HG03064 (cell line): ENCODE results near the gene CFAP61.

Source experiments
- ATAC-seq: cut with Tn5 transposase; IDR thresholded peaks from one replicate; pipeline ENCODE4 v1.9.1; 2021; ENCODE audit warnings: low read depth; ENCODE audit not compliant: unreplicated experiment

Gene CFAP61

GRCh38 chr20:20266552-20266951 lies 214.2 kb downstream of the CFAP61 start:
- no peak for ATAC-seq

DNA sequence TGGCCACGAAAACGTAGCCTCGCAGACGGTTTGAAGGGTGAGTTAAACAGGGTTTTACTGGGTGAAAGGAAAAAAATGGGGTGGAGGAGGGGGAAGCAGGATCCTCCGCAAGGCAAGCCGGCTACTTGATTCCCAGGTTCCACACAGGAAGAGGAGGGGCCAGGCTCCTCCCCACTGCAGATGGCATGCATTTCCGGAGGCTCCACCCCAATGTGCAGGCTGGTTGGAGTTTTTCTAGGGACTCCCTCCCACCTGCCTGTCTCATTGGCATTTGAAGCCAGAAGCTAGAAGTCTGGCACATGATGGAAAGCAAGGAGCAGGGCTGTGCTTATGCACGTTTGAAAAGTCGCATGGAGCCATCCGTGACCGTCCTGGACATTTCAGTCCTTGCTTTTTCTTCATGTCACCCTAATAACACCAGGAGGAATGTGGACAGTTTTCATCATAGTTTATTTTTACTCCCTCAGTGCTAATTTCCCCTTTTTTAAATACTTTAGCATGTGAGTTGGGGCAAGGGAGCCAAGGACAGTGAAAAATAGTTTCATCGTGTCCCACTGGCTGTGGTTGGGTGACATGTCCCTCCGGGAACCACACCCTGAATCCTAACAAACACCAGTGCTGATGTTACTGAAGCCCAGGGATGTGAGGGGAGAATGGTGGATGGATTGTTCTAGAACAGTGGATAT lies 215.5 kb downstream of the CFAP61 start:
- ATAC-seq = no peak

DNA sequence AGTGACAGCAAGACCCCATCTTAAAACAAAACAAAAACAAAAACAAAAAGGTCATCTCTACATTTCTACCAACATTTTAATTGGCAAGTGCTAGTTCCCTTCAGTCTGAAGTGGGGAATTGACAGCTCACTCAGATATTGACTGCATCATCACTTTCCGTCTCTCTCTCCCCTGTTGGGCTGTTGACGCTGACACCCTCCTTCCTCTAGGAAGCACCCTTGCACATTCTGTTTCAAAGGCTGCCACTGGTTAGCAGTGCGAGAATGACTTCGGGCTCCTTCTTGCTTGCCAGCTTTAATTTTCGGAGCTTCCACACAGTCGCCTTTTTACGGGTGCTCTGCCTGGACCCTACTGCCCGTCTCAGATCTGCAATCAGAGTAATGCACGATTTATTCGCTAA lies 218.9 kb downstream of the CFAP61 start:
- ATAC-seq = no peak

- ATAC-seq = no peak
Observed at GRCh38 chr20:20272686-20273085, 220.4 kb downstream of the CFAP61 start.

GRCh38 chr20:20273286-20273685 lies 221.0 kb downstream of the CFAP61 start:
- no peak for ATAC-seq

DNA sequence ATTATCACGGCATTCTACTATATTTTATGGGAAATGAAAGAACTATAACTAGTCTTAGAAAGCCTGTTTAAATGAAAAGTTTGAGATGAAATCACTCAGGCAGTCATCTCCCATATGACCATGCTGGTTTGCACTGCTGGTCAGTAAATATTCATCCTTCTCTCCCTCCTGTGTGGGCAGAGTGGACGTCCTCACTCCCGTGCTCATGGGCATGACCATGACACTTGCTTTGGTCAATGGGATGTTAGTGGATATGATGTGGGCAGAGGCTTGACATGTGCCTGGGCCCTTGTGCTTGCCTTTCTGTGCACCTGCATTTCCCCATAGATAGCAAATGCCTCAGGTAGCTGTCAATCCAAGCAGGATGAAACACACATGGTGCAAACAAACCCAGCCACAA lies 222.5 kb downstream of the CFAP61 start:
- ATAC-seq = no peak

DNA sequence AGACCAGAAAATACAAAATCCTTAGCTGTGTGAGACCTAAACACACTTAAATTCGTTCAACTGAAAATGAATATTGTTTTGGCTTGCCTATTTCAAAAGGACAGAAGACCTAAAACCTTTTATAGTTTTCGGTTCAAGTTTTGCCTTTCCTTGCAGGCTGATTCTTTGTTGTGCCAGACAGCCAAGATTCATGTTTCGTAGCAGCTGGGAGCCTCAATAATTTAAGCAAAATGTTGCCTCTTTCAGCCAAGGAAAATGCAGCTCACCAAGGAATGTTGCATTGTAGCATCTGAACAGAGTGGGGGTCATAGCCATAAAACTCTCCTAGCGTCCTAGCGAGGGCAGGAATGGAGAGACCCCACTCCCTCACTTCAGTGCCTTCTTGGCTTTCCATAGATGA lies 223.3 kb downstream of the CFAP61 start:
- ATAC-seq = no peak

DNA sequence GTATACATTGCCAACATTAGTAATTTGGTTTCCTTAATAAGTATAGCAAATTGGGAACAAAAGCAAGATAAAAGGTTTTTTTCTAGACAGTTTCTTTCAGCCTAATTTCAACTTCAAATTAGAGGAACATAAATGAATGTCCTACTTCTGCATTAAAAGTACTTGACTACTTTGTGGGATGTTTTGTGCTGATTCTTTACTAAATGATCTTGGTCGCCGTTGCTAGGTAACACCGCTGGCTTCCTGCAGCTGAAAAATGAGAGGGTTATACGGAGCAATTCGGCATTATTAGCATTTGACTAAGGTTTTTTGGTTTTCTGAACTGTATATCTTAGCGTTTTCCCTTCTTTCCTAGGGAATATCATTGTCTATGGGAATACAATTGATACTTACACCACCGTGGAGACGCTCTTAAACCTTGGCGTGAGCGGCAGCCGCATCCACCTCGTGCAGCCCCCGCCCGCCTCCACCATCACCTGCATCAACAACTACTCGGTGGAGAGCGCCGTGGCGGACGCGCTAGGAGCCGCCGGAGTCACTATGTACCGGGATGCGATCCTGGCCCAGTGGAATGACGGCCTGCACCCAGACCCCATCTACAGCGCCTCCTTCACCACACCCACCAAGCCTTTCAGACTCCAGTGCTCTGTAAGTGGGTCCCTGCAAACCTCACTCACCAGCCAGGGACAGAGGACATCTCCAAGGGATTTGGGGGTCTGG lies 224.6 kb downstream of the CFAP61 start:
- ATAC-seq = no peak

DNA sequence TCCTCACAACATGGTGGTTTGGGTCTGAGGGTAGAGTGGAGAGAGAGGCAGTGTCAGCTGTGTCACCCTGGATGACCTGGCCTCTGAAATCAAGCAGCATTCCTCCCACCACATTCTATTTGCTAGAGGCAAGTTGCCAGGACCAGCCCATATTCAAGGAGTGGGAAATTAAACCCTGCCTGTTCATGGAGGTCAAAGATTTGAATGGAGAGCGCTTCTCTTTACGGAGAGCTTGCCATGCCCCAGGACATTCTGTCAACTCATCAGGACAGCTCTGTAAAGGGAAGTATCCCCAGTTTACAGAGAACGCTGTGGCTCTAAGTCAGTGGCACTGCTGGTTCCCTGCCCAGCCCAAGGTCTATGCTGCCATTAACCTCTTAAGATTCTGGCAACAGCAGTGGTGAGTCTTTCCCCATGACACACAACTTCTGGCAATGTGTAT lies 225.6 kb downstream of the CFAP61 start:
- no peak for ATAC-seq

DNA sequence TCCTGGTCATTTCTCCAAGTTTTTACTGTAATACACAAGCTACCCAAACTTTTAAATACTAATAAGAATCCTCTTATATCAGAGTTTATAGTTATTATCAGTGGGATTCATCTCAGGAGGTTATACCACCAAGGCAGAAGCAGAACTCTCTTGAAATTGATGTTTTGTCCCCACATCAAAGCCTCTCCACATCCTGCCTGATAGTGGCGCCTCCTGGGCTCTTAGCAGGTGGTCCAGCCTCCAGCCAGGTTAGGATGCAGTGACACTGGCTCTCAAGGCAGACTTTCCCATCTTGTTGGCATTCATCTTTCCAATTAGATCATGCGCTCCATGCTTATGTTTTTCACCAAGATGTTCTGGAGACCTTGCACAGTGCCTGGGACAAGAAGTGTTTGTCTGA lies 233.7 kb downstream of the CFAP61 start:
- no peak for ATAC-seq

- ATAC-seq = no peak
Observed at GRCh38 chr20:20289331-20289730, 237.0 kb downstream of the CFAP61 start.

- ATAC-seq = no peak
Observed at GRCh38 chr20:20292472-20292871, 240.1 kb downstream of the CFAP61 start.

DNA sequence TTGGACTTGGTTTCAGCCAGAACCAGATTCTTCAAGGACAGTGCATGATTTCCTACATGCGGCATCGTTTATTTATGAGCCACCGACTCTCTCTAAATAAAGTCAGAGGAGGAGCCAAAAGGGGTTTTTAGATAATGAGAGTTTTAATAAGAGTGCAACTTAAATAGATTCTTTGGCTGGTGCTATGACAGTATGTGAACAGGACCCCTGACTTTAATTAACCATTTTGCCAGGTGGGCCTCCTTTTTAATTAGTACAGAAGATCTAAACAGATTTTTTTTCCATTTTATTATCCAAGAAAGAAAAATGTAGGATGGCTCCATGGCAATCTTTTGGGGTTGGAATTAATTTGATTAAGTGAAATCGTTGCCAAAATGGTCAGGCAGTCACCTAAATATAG lies 240.8 kb downstream of the CFAP61 start:
- no peak for ATAC-seq

GRCh38 chr20:20293691-20294385 lies 241.5 kb downstream of the CFAP61 start:
- no peak for ATAC-seq

DNA sequence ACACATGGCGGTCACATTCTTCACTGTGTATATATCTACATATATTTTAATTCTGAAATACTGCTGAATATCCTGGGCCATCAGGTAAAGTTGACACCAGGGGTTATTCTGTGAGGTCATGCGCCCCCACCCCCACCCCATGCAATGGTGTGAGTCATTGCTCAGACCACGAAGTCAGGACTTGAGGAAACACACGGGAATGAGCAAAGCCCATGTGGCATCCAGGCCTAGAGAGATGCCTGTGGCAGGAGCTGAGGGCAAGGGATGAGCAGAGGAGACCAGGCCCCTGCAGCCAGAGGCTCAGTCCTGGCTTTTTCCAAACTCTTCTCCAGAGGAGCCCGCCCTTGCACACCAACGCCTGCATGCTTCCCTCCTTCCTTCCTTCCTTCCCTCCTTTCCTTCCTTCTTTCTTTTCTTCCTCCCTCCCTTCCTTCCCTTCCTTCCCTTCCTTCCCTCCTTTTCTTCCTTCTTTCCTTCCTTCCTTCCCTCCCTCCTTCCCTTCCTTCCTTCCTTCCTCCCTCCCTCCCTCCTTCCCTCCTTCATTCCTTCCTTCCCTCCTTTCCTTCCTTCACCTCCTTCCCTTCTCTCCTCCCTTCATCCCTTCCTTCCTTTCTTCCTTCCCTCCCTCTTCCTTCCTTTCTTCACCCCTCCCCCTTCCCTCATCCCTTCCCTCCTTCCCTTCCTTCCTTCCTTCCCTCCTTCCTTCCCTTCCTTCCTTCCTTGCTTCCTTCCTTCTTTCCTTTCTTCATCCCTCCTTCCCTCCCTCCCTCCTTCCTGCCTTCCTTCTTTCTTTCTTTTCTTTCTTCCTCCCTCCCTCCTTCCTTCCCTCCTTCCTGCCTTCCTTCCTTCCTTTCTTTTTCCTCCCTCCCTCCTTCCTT lies 243.5 kb downstream of the CFAP61 start:
- ATAC-seq = no peak

GRCh38 chr20:20297181-20297580 lies 244.8 kb downstream of the CFAP61 start:
- no peak for ATAC-seq

DNA sequence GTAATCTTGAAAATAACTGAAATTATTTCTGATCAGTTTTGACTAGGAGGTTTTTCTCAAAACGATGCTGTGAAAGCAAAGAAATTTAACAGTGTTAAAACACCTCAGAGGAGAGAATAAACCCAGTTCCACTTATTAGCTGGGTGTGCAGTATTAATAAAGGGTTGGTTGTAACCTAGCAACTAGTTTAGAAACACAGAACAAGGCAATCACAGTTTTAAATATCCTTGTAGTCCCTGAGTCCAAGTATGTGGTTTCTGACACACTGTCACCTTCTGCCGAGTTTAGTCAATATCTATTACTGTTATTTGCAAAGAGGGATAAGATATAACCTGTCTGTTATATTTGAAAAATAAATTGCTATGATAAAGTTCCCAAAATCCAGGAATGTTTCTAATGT lies 245.4 kb downstream of the CFAP61 start:
- ATAC-seq = no peak

GRCh38 chr20:20299904-20300303 lies 247.6 kb downstream of the CFAP61 start:
- ATAC-seq = no peak

DNA sequence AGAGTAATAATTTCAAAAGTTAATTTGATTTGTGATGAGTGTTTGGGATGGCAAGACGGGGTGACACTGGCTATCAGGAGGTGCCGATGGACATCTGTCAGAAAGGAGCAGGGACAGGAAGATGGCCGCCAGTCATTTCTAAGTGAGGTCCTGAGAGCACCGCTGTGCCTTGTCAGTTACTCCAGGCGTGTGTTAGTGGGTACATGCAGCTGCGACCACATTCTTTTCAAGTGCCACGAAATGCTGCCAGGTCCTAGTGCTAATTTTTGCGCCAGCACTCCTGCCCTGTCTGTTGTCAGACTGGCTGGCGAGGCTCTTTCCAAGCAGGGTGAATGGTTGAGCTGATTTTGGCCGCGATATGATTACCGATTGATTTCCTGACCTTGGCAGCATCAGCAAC lies 251.0 kb downstream of the CFAP61 start:
- no peak for ATAC-seq

GRCh38 chr20:20303742-20304141 lies 251.4 kb downstream of the CFAP61 start:
- no peak for ATAC-seq

- no peak for ATAC-seq
Observed at GRCh38 chr20:20304942-20305341, 252.6 kb downstream of the CFAP61 start.
